GM12892 (cell line): ENCODE measurements around the gene RASSF1.

Source experiments
- POLR2A ChIP-seq: IDR thresholded peaks from 2 replicates; pipeline ENCODE4 v1.6.1; 2011; ENCODE audit warnings: low read depth, low read length, control low read depth
- POLR2AphosphoS5 ChIP-seq: IDR thresholded peaks from 2 replicates; pipeline ENCODE4 v1.6.1; 2011; ENCODE audit warnings: low read depth, low read length, control low read depth

DNA sequence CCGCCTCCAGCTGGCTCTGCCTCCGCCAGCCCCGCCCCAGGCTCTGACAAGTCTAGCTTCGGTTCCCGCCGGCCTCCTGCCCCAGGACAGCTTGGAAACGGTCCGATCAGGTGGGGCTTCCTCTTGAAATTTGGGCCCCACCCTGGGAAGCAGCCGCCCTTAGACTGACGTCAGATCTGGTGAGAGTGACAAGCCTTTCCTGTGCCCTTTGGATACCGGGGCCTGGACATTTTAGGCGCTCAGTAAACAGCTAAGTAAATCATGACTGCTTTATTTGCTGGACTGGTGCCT lies 41.1 kb downstream of the RASSF1 start:
- TF ChIP-seq POLR2A (no peak), POLR2AphosphoS5 (no peak)
